ENCODE data around the gene ENTR1.

Gene ENTR1

GRCh38 chr9:136436055-136436634 lies 25.7 kb upstream of the ENTR1 start:
- TF ChIP-seq, protein P1, sequence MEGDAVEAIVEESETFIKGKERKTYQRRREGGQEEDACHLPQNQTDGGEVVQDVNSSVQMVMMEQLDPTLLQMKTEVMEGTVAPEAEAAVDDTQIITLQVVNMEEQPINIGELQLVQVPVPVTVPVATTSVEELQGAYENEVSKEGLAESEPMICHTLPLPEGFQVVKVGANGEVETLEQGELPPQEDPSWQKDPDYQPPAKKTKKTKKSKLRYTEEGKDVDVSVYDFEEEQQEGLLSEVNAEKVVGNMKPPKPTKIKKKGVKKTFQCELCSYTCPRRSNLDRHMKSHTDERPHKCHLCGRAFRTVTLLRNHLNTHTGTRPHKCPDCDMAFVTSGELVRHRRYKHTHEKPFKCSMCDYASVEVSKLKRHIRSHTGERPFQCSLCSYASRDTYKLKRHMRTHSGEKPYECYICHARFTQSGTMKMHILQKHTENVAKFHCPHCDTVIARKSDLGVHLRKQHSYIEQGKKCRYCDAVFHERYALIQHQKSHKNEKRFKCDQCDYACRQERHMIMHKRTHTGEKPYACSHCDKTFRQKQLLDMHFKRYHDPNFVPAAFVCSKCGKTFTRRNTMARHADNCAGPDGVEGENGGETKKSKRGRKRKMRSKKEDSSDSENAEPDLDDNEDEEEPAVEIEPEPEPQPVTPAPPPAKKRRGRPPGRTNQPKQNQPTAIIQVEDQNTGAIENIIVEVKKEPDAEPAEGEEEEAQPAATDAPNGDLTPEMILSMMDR (IDR thresholded peaks at IDR 0.05), result no peak

- TF ChIP-seq, protein P1 (IDR thresholded peaks at IDR 0.05), result no peak
These were observed 24.3 kb upstream of the ENTR1 start for GRCh38 chr9:136434580-136435169.

DNA sequence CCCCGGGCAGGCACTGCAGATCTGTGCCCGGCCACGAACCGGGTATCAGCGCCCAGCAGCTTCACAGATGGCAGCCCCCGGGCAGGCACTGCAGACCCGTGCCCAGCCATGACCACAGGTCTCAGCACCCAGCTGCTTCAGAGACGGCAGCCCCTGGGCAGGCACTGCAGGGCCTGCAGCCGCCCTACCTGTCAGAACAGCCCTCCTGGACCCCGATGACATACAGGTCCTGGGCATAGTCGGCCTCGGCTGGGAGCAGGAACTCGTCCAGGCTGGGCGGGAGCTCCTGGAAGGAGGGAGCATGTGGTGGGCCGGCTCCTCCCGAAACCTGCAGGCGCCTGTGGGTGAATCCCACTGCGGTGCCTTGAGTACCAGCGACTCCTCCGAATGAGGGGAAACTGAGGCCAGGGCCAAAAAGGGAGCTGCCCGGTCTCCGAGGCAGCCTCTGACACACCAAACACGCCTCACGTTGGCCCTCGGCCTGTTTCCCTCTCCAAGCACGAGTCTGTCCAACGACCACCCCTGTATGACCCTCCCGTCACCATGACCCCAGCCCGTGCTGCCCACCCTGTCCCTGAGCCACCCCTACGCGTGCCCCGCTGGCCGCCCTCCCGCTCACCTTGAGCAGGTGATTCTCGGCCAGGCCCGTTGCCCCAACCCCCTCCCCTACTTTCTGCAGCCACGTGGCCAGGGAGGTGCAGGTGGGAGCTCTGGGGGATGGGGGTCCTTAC lies 23.6 kb upstream of the ENTR1 start:
- TF ChIP-seq, protein P1 (IDR thresholded peaks at IDR 0.05), result no peak

GRCh38 chr9:136433043-136433715 lies 22.8 kb upstream of the ENTR1 start:
- TF ChIP-seq, protein P1 (IDR thresholded peaks at IDR 0.05), result no peak

- TF ChIP-seq, protein P1 (IDR thresholded peaks at IDR 0.05), result no peak
These were observed 22.2 kb upstream of the ENTR1 start for GRCh38 chr9:136432591-136432990.

DNA sequence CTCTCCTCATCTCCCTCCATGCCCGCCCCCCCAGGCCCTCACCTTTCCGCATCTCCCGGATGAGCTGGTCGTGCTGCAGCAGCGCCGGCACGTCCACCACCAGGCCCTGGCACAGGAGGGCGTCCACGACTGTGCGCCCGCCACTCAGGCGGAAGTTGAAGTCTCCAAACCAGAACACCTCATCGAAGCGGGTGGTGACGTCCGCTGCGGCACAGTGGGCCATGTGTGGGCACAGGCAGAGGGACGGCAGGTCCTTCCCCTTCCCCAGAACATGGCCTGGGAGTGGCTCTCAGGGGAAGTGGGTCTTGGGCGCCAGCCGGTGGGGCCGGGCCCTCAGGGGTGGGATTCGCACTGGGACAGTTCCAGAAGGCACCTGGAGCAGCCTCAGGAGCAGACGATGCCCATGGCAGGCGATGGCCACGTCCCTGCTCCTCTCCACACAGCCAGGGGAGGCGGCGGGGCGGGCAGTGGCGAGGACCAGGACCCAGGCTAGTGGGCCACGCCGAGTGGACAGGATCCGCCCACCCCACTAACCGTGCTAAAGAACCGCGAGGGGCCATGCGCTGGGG lies 21.5 kb upstream of the ENTR1 start:
- TF ChIP-seq, protein P1 (IDR thresholded peaks at IDR 0.05), result no peak

- TF ChIP-seq, protein P1 (IDR thresholded peaks at IDR 0.05), result no peak
These were observed 20.3 kb upstream of the ENTR1 start for GRCh38 chr9:136430588-136431234.

Measured in LNCAP (cell line).